ENCODE measurements around the gene CMIP. TPM values are rescaled to one million over a fixed set of nuclear protein-coding genes. Genes with fewer than 3 reads are reported as not detected.

Gene CMIP
- total RNA-seq, 1 experiment from 2014 or later = 68.0 TPM

DNA sequence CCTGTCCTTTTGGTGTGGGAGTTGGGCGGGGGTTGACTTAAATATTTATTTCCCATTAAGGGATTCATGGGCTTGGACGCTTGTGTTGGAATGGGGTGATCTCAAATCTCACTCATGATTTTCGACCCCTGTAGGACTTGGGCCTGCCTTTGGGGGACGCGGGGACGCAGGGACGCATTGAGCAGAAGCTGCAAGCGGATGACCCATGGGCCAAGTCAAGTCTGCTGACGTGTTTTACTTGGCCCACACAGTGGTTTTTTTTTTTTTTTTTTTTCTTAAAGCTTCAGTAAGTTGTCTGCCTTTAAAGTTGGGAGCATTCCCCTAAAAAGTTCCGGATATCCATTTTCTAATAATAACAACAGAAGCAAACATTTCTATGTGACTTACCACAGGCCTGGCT, 28.9 kb downstream of the CMIP start:
- H3K27me3 ChIP-seq (replicated peaks; ENCODE audit: control insufficient read depth, insufficient read depth, low read length) = no peaks in the 10 kb centered on the region
- BruUV-seq (replicated peaks) = no TSS peak
- H3K4me3 ChIP-seq (ENCODE audit: low read depth, low read length) = no peak overlapping the region
- H3K36me3 ChIP-seq (ENCODE audit: control insufficient read depth, insufficient read depth, low read length) = no peaks in the 10 kb centered on the region; the same call in 1 of the 2 replicates
- Mint-ChIP-seq H3K36me3 (ENCODE audit: insufficient read depth, unreplicated experiment) (peaks cover 29% of the 10 kb centered on the region), H3K4me3 (ENCODE audit: unreplicated experiment) (no peak overlapping the region), H3K4me1 (ENCODE audit: low read depth, unreplicated experiment) (peaks cover 53% of the 10 kb centered on the region), H3K27me3 (ENCODE audit: insufficient read depth, unreplicated experiment) (no peaks in the 10 kb centered on the region), H3K9me3 (ENCODE audit: unreplicated experiment) (peaks cover 12% of the 10 kb centered on the region), H3K27ac (ENCODE audit: unreplicated experiment) (peak overlapping the region; percentile 61)
- TF ChIP-seq, protein P1, sequence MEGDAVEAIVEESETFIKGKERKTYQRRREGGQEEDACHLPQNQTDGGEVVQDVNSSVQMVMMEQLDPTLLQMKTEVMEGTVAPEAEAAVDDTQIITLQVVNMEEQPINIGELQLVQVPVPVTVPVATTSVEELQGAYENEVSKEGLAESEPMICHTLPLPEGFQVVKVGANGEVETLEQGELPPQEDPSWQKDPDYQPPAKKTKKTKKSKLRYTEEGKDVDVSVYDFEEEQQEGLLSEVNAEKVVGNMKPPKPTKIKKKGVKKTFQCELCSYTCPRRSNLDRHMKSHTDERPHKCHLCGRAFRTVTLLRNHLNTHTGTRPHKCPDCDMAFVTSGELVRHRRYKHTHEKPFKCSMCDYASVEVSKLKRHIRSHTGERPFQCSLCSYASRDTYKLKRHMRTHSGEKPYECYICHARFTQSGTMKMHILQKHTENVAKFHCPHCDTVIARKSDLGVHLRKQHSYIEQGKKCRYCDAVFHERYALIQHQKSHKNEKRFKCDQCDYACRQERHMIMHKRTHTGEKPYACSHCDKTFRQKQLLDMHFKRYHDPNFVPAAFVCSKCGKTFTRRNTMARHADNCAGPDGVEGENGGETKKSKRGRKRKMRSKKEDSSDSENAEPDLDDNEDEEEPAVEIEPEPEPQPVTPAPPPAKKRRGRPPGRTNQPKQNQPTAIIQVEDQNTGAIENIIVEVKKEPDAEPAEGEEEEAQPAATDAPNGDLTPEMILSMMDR (IDR thresholded peaks at IDR 0.05; ENCODE audit: insufficient read depth in 1 of 2, low read depth in 1 of 2, low read length in 1 of 2, severe bottlenecking in 1 of 2, unreplicated experiment in 1 of 2) = no peak
- no peak for DNase-seq
- ChIA-PET POLR2A (no interaction called here), CTCF (no interaction called here)
- H3K9me3 ChIP-seq = no peaks in the 10 kb centered on the region
- intact Hi-C loops (cut with micrococcal nuclease; ENCODE audit: unreplicated experiment) = no loop called here
- H3K4me1 ChIP-seq = peaks cover 22% of the 10 kb centered on the region

GRCh38 chr16:81473969-81474959, 29.7 kb downstream of the CMIP start:
- intact Hi-C loops (cut with micrococcal nuclease; ENCODE audit: unreplicated experiment) = no loop called here
- H3K27me3 ChIP-seq (replicated peaks; ENCODE audit: control insufficient read depth, insufficient read depth, low read length) = no peaks in the 10 kb centered on the region
- Mint-ChIP-seq H3K27ac (ENCODE audit: unreplicated experiment) (peak overlapping the region; percentile 61), H3K4me1 (ENCODE audit: low read depth, unreplicated experiment) (peaks cover 57% of the 10 kb centered on the region), H3K36me3 (ENCODE audit: insufficient read depth, unreplicated experiment) (peaks cover 29% of the 10 kb centered on the region), H3K4me3 (ENCODE audit: unreplicated experiment) (no peak overlapping the region), H3K9me3 (ENCODE audit: unreplicated experiment) (peaks cover 12% of the 10 kb centered on the region), H3K27me3 (ENCODE audit: insufficient read depth, unreplicated experiment) (no peaks in the 10 kb centered on the region)
- POLR2A ChIA-PET = no interaction called here
- DNase-seq = no peak
- BruUV-seq (replicated peaks) = no TSS peak
- H3K4me3 ChIP-seq (ENCODE audit: low read depth, low read length) = no peak overlapping the region
- H3K36me3 ChIP-seq (ENCODE audit: control insufficient read depth, insufficient read depth, low read length) = no peaks in the 10 kb centered on the region; the same call in 1 of the 2 replicates
- CTCF ChIA-PET = no interaction called here
- H3K9me3 ChIP-seq = no peaks in the 10 kb centered on the region
- H3K4me1 ChIP-seq = peaks cover 27% of the 10 kb centered on the region
- TF ChIP-seq, protein P1 (IDR thresholded peaks at IDR 0.05; ENCODE audit: insufficient read depth in 1 of 2, low read depth in 1 of 2, low read length in 1 of 2, severe bottlenecking in 1 of 2, unreplicated experiment in 1 of 2) = no peak

GRCh38 chr16:81477697-81478693, 33.4 kb downstream of the CMIP start:
- ChIA-PET CTCF (no interaction called here), POLR2A (no interaction called here)
- no peaks in the 10 kb centered on the region for H3K27me3 ChIP-seq (replicated peaks; ENCODE audit: control insufficient read depth, insufficient read depth, low read length)
- peaks cover 12% of the 10 kb centered on the region for H3K9me3 Mint-ChIP-seq (ENCODE audit: unreplicated experiment)
- H3K4me1 Mint-ChIP-seq (ENCODE audit: low read depth, unreplicated experiment) = peaks cover 57% of the 10 kb centered on the region
- no peak overlapping the region for H3K4me3 Mint-ChIP-seq (ENCODE audit: unreplicated experiment)
- peaks cover 56% of the 10 kb centered on the region for H3K4me1 ChIP-seq
- peaks cover 3% of the 10 kb centered on the region for H3K36me3 ChIP-seq (ENCODE audit: control insufficient read depth, insufficient read depth, low read length)
- peak in 1 of 2 experiments; percentile 17 for DNase-seq
- H3K36me3 Mint-ChIP-seq (ENCODE audit: insufficient read depth, unreplicated experiment) = peaks cover 40% of the 10 kb centered on the region
- peak overlapping the region; percentile 86 for H3K27ac Mint-ChIP-seq (ENCODE audit: unreplicated experiment)
- BruUV-seq (replicated peaks) = no TSS peak
- intact Hi-C loops (cut with micrococcal nuclease; ENCODE audit: unreplicated experiment) = no loop called here
- H3K27me3 Mint-ChIP-seq (ENCODE audit: insufficient read depth, unreplicated experiment) = no peaks in the 10 kb centered on the region
- TF ChIP-seq, protein P1 (IDR thresholded peaks at IDR 0.05; ENCODE audit: insufficient read depth in 1 of 2, low read depth in 1 of 2, low read length in 1 of 2, severe bottlenecking in 1 of 2, unreplicated experiment in 1 of 2) = no peak
- no peaks in the 10 kb centered on the region for H3K9me3 ChIP-seq
- no peak overlapping the region for H3K4me3 ChIP-seq (ENCODE audit: low read depth, low read length)
